HL-60 (cell line): Measurements from ENCODE around the gene NOP9.
A peak's percentile ranks its signal among the peaks of the same experiment; 100 is the strongest.

Experiments
- DNase-seq, 2 experiments: peaks; one replicate each; pipeline ENCODE4 v3.0.0-alpha.2; 2010 to 2020; ENCODE audit warnings: low read depth in 1 of 2, low spot score in 1 of 2
- H3K27ac ChIP-seq: fragments of 250-450 bp; sonication (Bioruptor Pico); replicated peaks from 2 replicates; pipeline ENCODE4 v1.5.1; 2020; ENCODE audit warnings: mild to moderate bottlenecking, moderate library complexity
- H3K27me3 ChIP-seq: fragments of 250-450 bp; sonication (Bioruptor Pico); 2 replicates; pipeline ENCODE4 v1.5.1; 2021; ENCODE audit warnings: mild to moderate bottlenecking, moderate library complexity; ENCODE audit not compliant: insufficient read depth, poor library complexity, severe bottlenecking
- H3K4me3 ChIP-seq: replicated peaks from 2 replicates; pipeline ENCODE4 v1.5.1; 2011; ENCODE audit warnings: mild to moderate bottlenecking, control low read depth, low read length; ENCODE audit not compliant: insufficient read depth
- CTCF ChIP-seq: IDR thresholded peaks from one replicate; pipeline ENCODE4 v1.5.1; 2011; ENCODE audit warnings: low read length, control low read depth, inconsistent platforms; ENCODE audit not compliant: insufficient read depth
- GABPA ChIP-seq: IDR thresholded peaks from 2 replicates; pipeline ENCODE4 v1.6.1; 2012; ENCODE audit warnings: low read depth
- POLR2AphosphoS5 ChIP-seq: IDR thresholded peaks from 2 replicates; pipeline ENCODE4 v1.6.1; 2012; ENCODE audit warnings: low read depth
- REST ChIP-seq: IDR thresholded peaks from 2 replicates; pipeline ENCODE4 v1.6.1; 2012; ENCODE audit warnings: low read depth; ENCODE audit not compliant: insufficient replicate concordance
- SPI1 ChIP-seq: IDR thresholded peaks from 2 replicates; pipeline ENCODE4 v1.6.1; 2012; ENCODE audit warnings: low read depth, mild to moderate bottlenecking, borderline replicate concordance

The NOP9 gene

GRCh38 chr14:24269368-24269767, 30.3 kb upstream of the NOP9 start:
- DNase-seq = no peak
- H3K4me3 ChIP-seq = no peak overlapping the region
- H3K27ac ChIP-seq = no peak overlapping the region
- no peaks in the 10 kb centered on the region for H3K27me3 ChIP-seq
- TF ChIP-seq REST (no peak), POLR2AphosphoS5 (no peak), SPI1 (no peak), GABPA (no peak), CTCF (no peak)

- no peak overlapping the region for H3K27ac ChIP-seq
- no peak for TF ChIP-seq GABPA
- no peak for TF ChIP-seq POLR2AphosphoS5
- TF ChIP-seq CTCF = no peak
- no peak for TF ChIP-seq SPI1
- no peak for TF ChIP-seq REST
- no peak for DNase-seq
- no peaks in the 10 kb centered on the region for H3K27me3 ChIP-seq
- H3K4me3 ChIP-seq = no peak overlapping the region
Measured at GRCh38 chr14:24269910-24270536, 29.6 kb upstream of the NOP9 start.

GRCh38 chr14:24270537-24271133, 29.0 kb upstream of the NOP9 start:
- H3K27me3 ChIP-seq = no peaks in the 10 kb centered on the region
- H3K27ac ChIP-seq = peak overlapping the region; percentile 97
- TF ChIP-seq REST (no peak), SPI1 (no peak), CTCF (no peak), GABPA (no peak), POLR2AphosphoS5 (no peak)
- H3K4me3 ChIP-seq = peak overlapping the region; percentile 71
- no peak for DNase-seq
